ENCODE data around the gene TWNK. TPM values are rescaled to one million over a fixed set of nuclear protein-coding genes. Genes with fewer than 3 reads are reported as not detected.
"Not testable (repeated sequence)": the region's sequence is repeated elsewhere in the genome, so short reads cannot be mapped to it uniquely, and the experiment has no call there.

TWNK gene
- total RNA-seq, 1 donor from 2014 or later = 11.5 TPM

DNA sequence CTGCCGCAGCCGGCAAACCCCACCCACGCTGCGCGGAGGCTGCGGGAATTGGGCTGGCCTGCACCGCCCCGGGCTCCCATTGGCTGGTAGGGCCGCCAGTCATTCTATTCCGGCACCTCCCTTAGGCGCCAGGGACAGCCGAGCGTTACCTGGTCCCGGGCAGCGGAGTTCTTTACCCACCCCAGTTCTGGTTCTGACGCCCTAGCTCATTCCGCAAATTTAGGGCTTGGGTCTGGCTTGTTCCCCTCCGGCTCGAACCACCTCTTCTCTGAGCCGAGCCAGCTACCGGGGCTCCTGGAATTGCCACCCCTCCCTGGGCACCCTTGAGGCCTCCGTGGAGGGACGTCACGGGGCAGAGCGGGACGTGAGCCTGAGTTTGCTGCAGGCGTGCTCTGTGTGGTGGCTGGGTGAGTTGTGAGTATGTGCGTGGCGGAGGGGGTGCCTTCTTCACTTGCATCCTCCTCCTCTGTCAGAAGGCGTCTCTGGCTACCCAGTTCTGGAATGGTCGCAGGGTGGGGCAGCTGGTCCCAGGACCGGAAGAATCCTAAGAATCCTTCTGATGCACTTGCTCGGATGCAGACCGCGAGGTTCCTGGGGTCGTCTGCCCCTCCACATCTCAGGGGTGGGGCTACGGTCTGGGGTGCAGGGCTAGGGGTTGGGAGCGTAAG, 43.9 kb downstream of the TWNK start, which contains the start of the genes PDZD7 and SFXN3:
Gene PDZD7, minus strand, starts transcription at position 2 of the 668 bp plus-strand sequence. CDS start 910 bp downstream, outside the sequence.
Gene SFXN3, plus strand, starts transcription at position 107 of the 668 bp plus-strand sequence. CDS start 3,461 bp downstream, outside the sequence.
- DNase-seq (ENCODE audit: low spot score in 2 of 2) = peak; percentile 80 to 97
- Histone ChIP-seq H3K4me1 (peaks cover 20 to 30% of the 10 kb centered on the region in 2 donors), H3K27me3 (no peaks in the 10 kb centered on the region), H3K4me3 (peak within 1 kb of the TSS; percentile 72 to 92), H3K9me3 (no peaks in the 10 kb centered on the region), H3K27ac (peak within 1 kb of the TSS; percentile 99), H3K36me3 (peaks cover 19 to 21% of the 10 kb centered on the region in 2 donors)
- intact Hi-C loops (cut with DNase I) = loop anchor here (1.0 to 10.0 kb wide), 4 partner anchors 11 to 116 kb away; partner anchors contain the start of genes KAZALD1 and SLF2
- TF ChIP-seq, protein P1, sequence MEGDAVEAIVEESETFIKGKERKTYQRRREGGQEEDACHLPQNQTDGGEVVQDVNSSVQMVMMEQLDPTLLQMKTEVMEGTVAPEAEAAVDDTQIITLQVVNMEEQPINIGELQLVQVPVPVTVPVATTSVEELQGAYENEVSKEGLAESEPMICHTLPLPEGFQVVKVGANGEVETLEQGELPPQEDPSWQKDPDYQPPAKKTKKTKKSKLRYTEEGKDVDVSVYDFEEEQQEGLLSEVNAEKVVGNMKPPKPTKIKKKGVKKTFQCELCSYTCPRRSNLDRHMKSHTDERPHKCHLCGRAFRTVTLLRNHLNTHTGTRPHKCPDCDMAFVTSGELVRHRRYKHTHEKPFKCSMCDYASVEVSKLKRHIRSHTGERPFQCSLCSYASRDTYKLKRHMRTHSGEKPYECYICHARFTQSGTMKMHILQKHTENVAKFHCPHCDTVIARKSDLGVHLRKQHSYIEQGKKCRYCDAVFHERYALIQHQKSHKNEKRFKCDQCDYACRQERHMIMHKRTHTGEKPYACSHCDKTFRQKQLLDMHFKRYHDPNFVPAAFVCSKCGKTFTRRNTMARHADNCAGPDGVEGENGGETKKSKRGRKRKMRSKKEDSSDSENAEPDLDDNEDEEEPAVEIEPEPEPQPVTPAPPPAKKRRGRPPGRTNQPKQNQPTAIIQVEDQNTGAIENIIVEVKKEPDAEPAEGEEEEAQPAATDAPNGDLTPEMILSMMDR (IDR thresholded peaks at IDR 0.05) = no peak

- intact Hi-C loops (cut with DNase I) = loop anchor here (1.0 to 10.0 kb wide), 4 partner anchors 10 to 117 kb away; partner anchors contain the start of genes KAZALD1 and SLF2
- Histone ChIP-seq H3K27me3 (no peaks in the 10 kb centered on the region), H3K4me3 (peak overlapping the region; percentile 72 to 92), H3K9me3 (no peaks in the 10 kb centered on the region), H3K4me1 (peaks cover 20 to 30% of the 10 kb centered on the region in 2 donors), H3K27ac (peak overlapping the region; percentile 99), H3K36me3 (peaks cover 27 to 29% of the 10 kb centered on the region in 2 donors)
- DNase-seq (ENCODE audit: low spot score in 2 of 2) = peak; percentile 54 to 90
- TF ChIP-seq, protein P1 (IDR thresholded peaks at IDR 0.05) = no peak
Measured at GRCh38 chr10:101031796-101032636, 44.7 kb downstream of the TWNK start.

DNA sequence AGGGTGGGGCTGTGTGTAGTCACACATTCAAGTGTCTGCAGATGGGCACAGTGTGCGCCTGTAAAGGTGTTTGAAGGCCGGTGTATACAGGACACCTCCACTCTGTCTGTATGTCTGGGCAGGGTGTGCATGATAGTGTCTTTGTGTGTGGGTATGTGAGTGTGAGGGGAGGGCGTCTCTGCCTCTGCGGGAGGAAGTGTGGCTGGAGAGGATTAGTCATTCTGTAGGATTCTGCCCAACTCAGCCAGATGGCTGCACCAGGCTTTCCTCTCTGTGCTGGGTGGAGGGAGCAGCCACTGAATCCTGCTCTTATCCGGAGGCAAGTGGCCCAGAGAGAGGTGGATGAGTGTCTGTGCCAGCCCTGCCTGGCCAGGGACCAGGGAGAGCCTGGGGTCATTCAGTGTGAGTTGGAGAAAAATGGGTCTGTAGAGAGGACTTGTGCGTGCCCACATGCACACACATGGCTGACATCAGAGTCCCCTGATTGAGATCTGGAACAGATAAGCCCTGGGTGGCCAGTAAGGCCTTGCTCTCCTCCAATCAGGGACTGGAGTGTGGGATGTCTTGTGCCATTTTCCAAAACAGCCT, 45.4 kb downstream of the TWNK start:
- TF ChIP-seq, protein P1 (IDR thresholded peaks at IDR 0.05) = no peak
- peak; percentile 41 to 87 for DNase-seq (ENCODE audit: low spot score in 2 of 2)
- peak overlapping the region; percentile 72 to 92 for H3K4me3 ChIP-seq
- no peaks in the 10 kb centered on the region for H3K9me3 ChIP-seq
- peaks cover 34 to 36% of the 10 kb centered on the region in 2 donors for H3K36me3 ChIP-seq
- peaks cover 20 to 30% of the 10 kb centered on the region in 2 donors for H3K4me1 ChIP-seq
- H3K27ac ChIP-seq = peak overlapping the region; percentile 99
- H3K27me3 ChIP-seq = no peaks in the 10 kb centered on the region
- intact Hi-C loops (cut with DNase I) = loop anchor here (10.0 kb wide), 1 partner anchor 118 kb away; the partner anchor contains the start of gene SLF2

DNA sequence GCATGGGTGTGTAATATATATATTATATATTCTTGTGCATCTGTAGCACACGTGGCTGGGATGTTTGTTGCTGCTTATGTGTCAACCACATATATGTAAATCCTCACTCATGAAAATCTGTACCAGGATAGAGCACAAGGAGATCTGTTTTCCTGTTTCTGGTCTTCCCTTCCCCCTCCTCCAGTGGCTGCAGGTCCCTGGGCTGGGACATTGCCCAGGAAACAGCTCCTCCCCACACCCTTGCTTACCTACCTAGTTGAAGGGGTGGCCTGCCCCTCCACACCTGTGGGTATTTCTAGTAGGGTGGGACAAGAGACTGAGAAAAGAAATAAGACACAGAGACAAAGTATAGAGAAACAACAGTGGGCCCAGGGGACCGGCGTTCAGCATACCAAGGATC, 45.9 kb downstream of the TWNK start:
- Histone ChIP-seq H3K36me3 (peaks cover 39 to 41% of the 10 kb centered on the region in 2 donors), H3K9me3 (no peaks in the 10 kb centered on the region), H3K27me3 (no peaks in the 10 kb centered on the region), H3K4me3 (peak overlapping the region; percentile 72 to 92), H3K27ac (peak overlapping the region; percentile 99), H3K4me1 (peaks cover 20 to 30% of the 10 kb centered on the region in 2 donors)
- TF ChIP-seq, protein P1 (IDR thresholded peaks at IDR 0.05) = no peak
- DNase-seq (ENCODE audit: low spot score in 2 of 2) = no peak
- intact Hi-C loops (cut with DNase I) = loop anchor here (10.0 kb wide), 1 partner anchor 118 kb away; the partner anchor contains the start of gene SLF2

DNA sequence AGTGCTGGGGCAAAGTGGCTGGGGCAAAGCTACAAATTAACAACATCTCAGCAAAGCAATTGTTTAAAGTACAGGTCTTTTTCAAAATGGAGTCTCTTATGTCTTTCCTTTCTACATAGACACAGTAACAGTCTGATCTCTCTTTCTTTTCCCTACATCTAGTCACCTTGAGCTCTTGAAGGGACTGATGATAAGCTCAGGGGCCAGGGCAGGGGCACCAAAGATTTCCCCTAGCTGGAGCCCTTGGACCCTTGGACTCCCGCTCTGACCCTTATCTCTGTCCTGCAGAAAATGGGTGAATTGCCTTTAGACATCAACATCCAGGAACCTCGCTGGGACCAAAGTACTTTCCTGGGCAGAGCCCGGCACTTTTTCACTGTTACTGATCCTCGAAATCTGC, 47.1 kb downstream of the TWNK start:
- H3K27ac ChIP-seq; DNase-seq (ENCODE audit: low spot score in 2 of 2); H3K4me3 ChIP-seq; H3K9me3 ChIP-seq; H3K27me3 ChIP-seq: not testable (repeated sequence)
- peaks cover 43 to 52% of the 10 kb centered on the region in 2 donors for H3K36me3 ChIP-seq
- H3K4me1 ChIP-seq = peaks cover 20 to 30% of the 10 kb centered on the region in 2 donors
- intact Hi-C loops (cut with DNase I) = loop anchor here (10.0 kb wide), 1 partner anchor 120 kb away; the partner anchor contains the start of gene SLF2

All from ascending aorta (tissue), 2 donors.